Mesenteric fat pad (tissue), 1 donor: ENCODE data around the gene INPP4A. TPM values are rescaled to one million over a fixed set of nuclear protein-coding genes. Genes with fewer than 3 reads are reported as not detected.

ENCODE experiments used
- DNase-seq: peaks from one replicate; pipeline ENCODE4 v3.0.0-alpha.2; 2020; ENCODE audit warnings: low spot score
- total RNA-seq: library from RNA; stranded (reverse); fragmentation: NEBNext Ultra II Directional; extraction: Animal tissue kit (Norgen Biotek cat#: 25700); gene quantifications from one replicate; pipeline ENCODE4 v1.2.1, GENCODE V29; 2021
- donor health status: DM: yes; HTN: yes; CAD: no.

INPP4A gene
- total RNA-seq, 1 donor from 2014 or later, result 30.3 TPM

DNA sequence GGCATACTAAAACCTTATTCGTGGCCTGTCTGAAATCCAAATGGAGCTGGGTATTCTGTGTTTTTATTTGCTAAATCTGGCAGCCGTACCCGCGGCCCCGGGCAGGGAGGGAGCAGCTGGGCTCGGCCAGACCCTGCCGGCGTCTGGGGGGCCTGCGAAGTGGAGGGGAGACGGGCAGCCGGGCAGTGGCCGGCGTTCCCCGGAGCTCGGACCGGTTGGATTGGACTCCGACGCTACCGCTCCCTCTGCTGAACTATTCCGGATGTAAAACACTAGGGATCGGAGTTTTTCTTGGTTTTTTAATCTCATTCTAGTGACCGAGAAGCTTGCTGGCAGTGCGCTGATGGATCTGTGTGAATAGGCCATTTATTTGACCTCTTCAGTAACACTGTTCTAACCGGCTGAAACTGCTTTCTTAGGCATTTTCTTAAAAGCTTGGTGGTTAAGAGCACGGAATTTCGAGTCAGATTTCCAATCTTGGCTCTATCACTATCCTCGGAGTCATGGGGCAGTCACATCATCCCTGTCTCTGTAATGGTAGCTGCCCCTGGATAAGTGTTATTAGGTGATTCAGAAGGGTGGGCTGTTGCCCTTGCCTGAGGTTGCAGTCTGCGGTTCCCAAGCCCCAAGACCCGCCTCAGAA is 164.4 kb downstream of the INPP4A start:
- DNase-seq, result no peak

DNA sequence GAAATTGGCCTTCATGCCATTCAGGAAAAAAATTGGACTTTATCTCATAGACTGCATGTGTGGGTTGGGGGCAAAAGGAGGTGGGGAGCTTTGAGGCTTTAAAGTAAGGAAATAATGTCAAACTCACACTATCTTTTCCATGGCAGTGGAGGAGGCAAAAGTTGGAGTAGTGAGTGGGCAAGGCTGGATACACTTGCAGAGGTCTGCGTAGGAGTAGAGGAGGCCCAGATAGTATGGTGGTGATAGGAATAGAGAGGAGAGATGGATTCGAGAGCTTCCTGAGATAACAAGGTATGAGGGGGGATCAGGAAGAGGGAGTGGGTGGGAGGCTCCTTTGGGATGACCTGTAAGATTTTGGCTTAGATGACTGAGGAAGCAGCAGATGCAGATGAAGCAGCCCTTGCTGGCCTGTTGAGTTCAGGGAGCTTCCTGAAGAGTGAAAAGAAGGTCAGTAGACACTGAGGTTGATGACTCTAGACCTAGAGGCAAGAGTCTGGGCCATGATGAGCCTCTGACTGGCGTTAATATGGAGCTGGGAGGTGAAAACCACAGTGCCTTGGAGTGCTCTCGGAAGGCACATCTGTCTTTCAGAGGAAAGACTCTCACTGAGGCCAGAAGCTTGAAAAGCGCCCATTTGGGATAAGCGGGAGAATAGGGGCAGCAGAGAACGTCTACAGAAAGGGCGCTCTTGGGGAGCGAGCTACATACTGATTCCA is 169.5 kb downstream of the INPP4A start:
- DNase-seq, result no peak

DNA sequence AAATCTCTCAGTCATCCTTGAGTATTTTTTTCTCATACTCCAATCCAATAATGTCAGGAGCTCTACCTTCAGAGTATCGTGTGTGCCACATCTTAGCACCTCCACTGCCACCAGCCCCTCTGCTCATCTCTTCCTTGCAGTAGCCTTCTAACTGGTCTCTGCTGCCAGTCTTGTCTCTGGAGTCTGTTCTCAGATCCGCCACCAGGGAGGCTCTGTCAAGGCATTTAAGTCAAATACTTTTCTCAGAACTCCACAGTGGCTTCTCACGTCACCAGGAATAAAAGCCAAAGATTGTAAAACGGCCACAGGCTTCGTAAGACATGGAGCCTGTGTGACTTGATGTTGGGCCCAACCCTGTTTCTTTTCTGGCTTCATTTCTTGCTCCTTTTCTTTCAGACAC is 170.8 kb downstream of the INPP4A start:
- no peak for DNase-seq

DNA sequence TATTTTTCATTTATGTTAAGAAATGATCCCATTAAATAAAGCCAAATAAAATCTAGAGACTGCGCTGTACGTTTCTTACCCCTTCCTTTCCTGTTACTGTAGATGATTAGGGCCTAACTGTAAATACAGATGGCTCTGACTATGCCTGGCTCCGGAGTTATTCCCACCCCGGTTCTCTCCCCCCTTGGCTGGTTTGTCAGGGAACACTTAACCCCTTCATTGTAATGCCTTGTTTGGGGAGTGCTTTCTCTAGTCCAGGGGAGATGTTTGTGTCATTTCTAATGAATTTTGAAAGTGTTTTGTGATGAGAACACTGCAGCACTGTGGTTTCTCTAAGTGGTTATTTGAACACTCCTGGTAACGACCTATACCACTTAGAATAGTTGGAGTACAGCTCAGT is 172.5 kb downstream of the INPP4A start:
- DNase-seq, result no peak

DNA sequence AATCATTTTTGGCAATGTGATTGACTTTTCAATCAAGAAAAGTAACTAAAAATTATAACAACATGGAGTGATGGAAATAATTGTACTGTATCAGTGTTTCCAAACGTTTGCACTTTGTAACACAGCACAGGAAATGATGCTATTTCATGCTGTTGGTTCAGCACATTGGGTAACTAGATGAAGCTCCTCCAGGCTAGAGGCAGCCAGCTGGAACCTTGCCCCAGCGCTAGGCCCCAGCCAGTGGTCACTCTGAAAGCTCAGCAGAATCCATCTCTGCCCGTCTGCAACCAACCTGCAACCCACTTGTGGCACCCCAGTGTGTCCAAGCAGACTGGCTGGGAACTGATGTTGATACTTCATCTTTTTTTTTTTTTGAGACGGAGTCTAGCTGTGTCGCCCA is 179.0 kb downstream of the INPP4A start:
- DNase-seq, result no peak

DNA sequence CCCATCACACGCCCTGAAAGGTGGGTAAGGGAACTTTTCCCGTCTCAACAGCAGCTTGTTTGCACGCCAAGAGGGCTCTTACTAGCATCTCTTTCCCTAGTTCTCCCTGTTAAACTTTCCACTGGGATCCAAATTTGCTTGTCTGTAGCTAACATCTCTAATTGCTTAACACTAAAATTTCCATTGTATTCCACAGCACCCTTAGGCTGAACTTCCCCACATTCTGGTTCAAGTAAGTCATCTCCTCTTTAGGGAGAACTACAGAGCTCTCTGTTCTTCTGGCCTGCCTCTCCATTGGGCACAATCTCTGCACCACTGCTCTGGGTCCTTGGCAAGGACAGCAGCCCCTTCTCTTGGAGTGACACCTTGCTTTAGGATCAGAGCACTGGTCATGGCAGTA is 187.7 kb downstream of the INPP4A start:
- no peak for DNase-seq

DNA sequence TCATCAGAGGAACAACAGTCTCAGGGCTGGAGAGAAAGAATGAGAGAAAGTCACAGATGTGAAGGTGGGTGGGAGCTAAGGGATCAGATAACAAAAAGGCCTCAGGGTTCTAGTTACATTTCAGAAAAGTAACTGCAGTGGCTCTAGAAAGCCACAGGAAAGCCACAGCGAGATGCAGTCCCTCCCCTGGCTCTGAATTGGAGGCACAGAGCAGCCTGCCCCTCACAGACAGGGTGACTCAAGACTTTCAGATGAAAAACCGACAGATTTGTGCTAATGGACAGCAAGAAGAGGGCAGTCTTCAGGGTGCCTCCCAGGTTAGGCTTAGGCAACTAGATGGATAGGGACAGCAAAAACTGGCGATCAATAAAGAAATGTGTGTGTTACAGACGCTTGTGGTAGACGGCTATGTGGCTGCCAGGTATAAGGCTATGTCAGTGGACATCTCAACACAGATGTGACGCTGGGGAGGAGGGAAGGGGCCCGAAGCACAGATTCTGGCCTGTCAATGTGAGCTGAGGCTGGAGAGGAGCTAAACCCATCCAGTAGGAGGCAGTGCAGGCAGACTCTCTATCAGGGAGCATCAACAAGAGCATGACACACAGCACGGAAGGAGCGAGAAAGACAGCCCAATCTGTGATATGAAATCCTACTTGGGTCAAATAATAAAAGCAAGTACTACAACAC is 189.9 kb downstream of the INPP4A start:
- DNase-seq, result no peak

DNA sequence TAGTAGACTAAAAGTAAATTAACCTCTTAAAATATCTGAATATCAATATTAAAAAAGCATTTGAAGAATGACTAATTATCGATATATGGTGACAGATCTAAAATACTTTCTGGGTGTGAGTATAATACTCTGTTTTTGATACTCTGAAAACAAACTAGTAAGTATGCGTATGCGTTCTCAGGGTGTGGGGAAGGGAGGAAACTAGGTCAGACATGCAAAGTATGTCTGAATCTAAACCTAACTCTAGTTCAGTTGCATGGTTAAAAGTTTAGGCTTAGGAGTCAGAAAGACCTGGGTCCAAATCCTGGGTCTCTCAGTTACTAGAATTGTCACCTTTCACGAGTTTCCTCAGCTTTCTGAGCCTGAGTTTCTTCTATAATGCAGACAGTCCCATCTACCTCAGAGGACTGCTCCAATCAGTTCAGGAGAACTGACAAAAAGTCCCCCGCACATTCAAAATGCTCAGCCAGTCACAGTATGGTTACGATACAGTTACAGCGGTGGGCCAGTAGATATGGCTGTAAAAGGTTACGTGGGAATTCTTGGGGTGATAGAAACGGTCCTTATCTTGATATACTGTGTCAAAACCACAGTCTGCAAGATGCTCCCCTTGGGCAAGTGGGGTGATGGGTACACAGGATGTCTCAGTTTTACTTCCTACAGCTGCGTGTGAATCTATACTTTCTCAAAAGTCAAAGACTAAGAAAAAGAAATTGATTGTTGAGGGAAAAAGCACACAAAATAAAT is 192.9 kb downstream of the INPP4A start:
- DNase-seq, result no peak

DNA sequence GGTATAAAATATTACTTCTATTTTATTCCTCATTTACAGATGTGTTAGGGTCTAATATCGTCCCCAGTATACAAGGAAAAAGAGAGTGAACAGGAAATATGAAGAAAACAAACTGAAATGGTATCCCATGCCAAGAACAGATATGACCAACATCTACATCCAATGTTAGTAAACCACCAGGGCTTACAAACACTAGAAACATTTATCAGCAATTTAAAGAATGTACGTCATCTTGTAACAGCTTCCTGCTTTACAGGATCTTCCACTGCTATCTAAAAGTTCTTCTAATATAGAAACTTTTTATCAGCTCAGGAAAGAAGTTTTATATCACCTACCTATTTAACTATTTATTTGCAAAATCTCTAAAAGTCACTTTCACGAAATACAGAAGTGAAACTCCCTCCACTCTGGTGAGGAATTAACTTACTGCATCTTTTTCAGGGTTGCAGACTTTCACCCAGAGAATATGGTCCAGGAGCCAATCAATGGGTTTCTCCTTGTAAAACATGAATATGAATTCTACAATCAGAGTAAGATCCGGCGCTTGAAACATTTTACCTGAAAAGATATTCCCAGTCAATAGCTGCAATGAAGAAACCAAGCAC is 198.9 kb downstream of the INPP4A start:
- DNase-seq, result no peak

Other genes starting within 250 kb of the INPP4A start
- gene CNGA3, start 98.4 kb upstream of the INPP4A start, total RNA-seq, result 1.1 TPM
- gene COA5, start 163.7 kb downstream of the INPP4A start, total RNA-seq, result 18.0 TPM
- gene UNC50, start 163.7 kb downstream of the INPP4A start, total RNA-seq, result 46.6 TPM